Hippocampal formation (tissue), 2 donors: Measurements from ENCODE around the gene NPNT.
"Not testable (repeated sequence)": the region's sequence is repeated elsewhere in the genome, so short reads cannot be mapped to it uniquely, and the experiment has no call there.

ENCODE experiments used
- DNase-seq, 2 donors: peaks; one replicate each; lab custom pipeline; 2025; lab: John Stamatoyannopoulos, UW

The NPNT gene, protein sequence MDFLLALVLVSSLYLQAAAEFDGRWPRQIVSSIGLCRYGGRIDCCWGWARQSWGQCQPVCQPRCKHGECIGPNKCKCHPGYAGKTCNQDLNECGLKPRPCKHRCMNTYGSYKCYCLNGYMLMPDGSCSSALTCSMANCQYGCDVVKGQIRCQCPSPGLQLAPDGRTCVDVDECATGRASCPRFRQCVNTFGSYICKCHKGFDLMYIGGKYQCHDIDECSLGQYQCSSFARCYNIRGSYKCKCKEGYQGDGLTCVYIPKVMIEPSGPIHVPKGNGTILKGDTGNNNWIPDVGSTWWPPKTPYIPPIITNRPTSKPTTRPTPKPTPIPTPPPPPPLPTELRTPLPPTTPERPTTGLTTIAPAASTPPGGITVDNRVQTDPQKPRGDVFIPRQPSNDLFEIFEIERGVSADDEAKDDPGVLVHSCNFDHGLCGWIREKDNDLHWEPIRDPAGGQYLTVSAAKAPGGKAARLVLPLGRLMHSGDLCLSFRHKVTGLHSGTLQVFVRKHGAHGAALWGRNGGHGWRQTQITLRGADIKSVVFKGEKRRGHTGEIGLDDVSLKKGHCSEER

DNA sequence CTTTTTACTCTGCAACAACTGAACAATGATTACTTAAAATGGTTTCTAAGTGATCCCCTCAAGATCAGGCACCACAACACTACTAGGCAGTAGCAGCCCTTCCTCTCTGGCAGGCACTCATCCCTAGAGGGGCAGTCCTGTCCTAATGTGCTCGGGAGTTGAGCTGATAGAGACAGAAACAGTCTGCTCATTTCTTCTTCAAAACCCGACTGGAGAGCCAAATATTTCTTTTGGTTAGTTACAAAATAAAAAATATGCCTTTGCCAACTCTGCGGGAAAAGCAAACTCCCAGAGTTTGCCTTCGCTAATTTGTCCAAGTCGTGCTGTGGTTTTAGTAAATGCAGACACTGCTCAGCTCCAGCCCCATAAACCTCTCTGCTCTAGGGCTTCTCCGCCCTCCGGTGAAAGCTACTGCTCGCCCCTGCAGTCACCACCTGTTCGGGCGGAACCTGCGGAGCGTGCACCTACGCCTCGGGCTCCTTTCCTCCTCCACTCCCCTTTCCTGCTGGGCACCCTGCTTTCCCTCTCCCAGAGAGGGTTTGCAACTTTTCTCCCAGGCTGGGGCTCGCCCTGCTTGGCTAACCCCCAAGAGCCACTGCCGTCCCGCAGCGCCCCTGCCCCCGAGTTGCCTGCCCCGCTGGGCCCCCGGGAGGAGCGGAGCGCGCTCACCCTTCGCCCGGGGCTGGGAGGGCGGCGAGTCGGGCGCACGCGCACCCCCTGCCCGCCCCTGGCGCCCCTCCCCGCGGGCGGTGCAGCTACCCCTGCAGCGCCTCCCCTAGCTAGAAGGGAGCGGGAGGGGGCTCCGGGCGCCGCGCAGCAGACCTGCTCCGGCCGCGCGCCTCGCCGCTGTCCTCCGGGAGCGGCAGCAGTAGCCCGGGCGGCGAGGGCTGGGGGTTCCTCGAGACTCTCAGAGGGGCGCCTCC lies at the start of gene NPNT:
TSS of gene NPNT (plus strand) at position 812 of the 923 bp plus-strand sequence. CDS start 182 bp downstream, outside the sequence.
- no peak for DNase-seq

GRCh38 chr4:105845559-105845958 lies 49.7 kb upstream of the NPNT start:
- DNase-seq: no peak

DNA sequence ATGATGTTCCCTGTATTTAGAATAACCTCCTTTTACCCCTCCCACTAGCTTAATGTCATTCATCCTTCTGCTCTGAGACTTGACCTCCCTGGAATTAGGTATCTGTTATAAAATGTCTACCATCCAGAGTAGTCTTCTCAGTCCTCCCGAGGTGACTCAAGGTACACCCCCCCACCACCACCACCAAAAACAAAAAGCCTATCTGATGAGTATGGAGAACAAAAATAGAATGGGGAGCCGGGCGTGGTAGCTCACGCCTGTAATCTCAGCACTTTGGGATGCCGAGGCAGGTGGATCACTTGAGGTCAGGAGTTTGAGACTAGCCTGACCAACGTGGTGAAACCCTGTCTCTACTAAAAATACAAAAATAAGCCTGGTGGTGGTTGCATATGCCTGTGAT lies 46.9 kb upstream of the NPNT start:
- DNase-seq: not testable (repeated sequence)

DNA sequence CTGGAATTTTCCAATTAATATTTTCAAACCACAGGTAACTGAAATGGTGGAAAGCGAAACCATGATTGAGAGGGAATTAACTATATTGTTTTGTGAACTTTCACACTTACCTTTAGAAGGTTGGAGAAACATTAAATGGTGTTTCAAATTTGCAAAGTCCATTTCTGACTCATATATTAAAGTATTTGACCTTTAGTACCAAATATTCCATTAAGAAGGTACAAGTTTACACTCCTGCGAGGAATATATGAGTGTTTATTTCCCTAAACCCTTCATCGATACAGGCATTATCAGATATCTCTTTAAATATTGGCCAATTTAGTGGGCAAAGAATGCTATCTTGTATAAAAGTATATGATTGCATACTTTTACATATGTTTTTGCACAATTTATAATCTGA lies 44.1 kb upstream of the NPNT start:
- DNase-seq: no peak

GRCh38 chr4:105852230-105852629 lies 43.0 kb upstream of the NPNT start:
- DNase-seq: not testable (repeated sequence)

- no peak for DNase-seq
Measured at GRCh38 chr4:105858466-105859040, 36.7 kb upstream of the NPNT start.

- DNase-seq: no peak
Measured at GRCh38 chr4:105859233-105859632, 36.0 kb upstream of the NPNT start.

- DNase-seq: no peak
Measured at GRCh38 chr4:105870963-105871362, 24.3 kb upstream of the NPNT start.

DNA sequence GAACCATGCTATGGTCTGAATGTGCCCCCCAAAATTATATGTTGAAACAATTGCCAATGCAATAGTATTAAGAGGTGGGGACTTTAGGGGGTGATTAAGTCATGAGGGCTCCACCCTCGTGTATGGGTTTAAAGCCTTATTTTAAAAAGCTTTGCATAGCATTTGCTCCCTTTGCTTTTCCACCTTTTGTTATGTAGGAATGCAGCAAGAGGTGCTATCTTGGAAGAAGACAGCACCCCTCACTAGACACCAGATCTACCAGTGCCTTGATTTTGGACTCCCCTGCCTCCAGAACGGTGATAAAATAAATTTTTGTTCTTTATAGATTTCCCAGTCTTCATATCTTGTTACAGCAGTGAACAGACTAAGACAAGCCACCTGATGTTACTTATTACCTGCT lies 23.3 kb upstream of the NPNT start:
- DNase-seq: no peak

DNA sequence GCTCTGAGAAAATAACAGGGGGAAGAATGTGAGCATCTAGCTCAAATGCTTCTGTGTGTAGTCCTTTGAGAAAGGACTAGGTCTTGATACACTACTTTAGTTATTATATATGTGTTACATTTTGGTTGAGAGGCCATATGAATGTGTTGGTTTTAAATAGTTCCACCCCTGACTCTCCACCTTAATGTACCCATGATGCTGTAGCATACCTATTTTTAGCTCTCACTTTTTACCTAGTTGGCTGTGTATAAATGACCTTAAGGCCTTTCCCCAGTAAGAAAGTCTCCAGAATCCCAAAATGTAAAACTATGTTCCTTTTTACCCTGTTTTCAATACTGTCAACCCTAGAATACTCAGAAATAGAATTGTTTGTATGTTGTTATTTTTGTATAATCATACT lies 20.0 kb upstream of the NPNT start:
- DNase-seq: no peak

DNA sequence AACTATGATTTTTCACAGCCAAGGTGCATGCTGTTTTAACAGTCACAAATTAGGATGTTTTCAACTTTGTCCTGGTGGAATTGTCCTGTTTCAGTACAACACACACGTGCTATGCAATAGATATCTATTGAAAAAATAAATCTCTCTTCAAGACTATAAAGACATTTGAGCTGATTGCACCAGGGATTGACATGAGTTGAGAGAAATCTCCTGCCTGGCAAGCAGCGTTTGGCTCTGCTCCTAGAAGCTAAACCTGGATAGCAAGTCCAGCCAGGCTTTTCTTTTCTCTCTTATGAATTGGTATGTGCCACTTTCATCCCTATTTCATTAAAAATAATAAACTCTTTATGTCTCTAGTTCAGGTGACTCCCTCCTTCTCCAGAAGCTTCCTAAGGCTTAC lies 16.6 kb upstream of the NPNT start:
- DNase-seq: no peak

DNA sequence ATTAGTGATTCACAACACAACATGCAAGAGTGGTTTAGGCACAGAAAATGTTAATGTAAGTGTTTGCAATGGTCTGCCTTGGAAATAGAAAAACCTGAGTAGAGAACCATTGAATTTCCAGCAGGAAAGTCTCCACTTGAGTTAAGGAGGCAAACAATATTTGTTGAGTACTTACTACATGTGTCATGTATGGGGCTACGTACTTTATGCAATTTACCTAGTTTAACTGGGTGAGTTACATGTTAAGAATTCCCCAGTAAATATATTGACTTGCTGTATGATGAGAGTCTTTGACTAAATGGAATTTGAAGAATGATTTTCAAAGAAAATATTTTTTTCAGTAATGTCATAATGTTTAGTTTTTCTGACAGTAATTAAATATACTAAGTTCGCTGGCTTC lies 7.8 kb upstream of the NPNT start:
- DNase-seq: no peak

DNA sequence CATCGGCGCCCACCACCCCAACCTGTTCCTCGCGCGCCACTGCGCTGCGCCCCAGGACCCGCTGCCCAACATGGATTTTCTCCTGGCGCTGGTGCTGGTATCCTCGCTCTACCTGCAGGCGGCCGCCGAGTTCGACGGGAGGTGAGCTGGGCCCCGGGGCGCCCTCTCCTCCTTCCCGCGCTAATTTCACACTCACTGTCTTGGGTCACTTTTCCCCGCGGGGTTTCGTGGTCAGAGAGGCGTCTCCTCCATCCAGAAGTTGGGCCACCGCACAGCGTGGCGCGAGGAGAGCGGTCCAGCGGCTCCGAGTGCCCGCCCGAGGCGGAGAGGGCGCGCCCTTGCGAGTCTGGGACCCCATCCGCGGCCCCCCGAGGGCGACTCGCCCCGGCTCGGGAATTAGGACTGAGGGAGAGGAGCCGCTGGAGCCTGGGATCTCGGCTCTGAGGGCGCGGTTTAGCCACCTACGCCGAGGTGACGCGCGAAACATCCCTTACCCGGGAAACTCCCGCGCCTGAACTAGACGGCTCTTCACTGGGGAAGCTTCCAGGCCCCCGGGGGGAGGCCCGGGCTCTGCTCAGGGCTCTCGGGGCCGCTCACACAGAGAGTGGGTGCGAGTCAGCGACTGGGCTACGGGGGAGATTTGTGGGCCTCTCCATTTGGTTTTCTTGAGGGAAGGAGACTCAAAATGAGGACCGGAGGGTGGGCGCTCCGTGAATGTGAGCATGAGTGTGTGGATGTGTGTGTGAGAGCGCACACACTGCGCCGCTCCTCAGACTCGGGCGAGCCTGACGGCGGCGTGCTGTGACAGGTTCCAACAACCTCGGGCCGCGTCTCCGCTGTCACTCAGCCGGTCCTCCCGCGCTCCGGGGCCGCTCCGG lies 551 bp downstream of the NPNT start:
- no peak for DNase-seq

GRCh38 chr4:105896461-105896942 lies 1.2 kb downstream of the NPNT start:
- DNase-seq: no peak

DNA sequence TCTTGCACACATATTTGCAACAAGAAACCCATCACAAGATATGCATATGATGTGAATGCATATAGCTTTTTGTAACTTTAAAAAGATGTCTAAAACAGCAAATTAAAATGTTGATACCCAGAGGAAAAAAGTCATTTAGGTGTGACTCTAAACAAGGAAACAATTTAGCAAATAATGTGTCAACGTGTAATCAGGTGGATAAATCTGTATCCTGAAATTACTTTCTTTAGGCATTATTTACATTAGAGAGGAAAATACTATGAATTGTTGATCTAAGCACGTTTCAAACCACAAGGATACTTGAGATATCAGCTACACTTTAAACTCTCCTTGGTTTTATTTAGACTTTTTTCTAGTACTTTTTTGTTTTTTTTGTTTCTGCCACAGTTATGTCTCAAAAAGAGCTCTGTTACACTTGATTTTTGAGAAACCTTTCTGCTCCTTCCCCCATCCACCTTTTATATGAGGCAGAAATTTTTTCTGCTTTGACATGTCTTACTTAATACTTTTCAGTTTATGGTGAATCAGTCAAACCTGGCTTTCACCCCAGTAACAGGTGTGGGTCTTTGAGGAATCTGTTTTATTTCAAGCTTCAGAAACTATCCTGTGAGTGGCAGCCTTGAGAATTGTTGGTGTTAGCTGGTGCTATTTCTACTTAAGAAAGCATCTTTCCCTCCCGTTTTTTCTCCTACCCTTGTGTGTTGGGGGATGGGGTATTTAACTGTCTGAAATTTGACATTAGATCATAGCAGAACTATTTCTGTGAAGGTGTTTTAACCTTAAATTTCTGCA lies 1.9 kb downstream of the NPNT start:
- no peak for DNase-seq

DNA sequence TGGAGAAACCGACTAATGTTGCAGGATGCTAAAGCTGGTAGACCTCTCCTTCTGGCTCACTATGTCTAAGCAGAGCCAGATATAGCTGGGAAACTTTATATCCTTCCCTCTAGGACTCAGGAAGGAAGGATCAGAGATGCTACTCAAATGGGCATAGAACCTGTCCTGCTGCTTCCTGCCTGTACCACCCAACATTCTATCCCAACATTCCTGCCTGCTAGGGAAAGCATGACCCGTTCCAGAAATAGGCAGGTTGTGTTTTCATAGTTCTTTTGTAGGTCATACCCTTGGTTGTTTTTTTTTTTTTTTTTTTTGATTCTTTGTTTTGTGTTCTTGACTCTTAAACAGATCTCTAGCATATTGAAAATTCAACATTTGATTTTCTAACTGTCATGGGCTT lies 5.3 kb downstream of the NPNT start:
- DNase-seq: no peak

GRCh38 chr4:105902550-105903262 lies 7.4 kb downstream of the NPNT start:
- DNase-seq: no peak

GRCh38 chr4:105909787-105910281 lies 14.6 kb downstream of the NPNT start:
- DNase-seq: no peak

DNA sequence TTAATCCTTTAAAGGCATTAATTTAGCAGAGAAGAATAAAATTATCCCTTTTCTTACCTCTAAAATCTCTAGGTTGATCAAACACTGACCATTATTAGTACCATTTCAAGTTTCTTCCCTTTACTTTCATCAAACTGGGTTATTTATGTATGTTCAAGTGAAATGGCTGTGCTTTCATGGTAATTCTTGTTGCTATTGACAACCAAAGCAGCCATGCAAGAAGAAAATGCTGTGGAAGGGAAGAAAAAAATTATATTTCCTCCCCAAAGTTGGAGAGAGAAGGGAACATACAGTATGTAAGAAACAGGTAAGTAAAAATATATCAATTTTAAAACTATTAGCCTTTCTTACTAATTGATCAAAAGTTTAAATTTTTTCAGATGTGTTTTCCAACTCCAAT lies 16.2 kb downstream of the NPNT start:
- no peak for DNase-seq
